ENCODE measurements around the gene ASIC2.

The ASIC2 gene

DNA sequence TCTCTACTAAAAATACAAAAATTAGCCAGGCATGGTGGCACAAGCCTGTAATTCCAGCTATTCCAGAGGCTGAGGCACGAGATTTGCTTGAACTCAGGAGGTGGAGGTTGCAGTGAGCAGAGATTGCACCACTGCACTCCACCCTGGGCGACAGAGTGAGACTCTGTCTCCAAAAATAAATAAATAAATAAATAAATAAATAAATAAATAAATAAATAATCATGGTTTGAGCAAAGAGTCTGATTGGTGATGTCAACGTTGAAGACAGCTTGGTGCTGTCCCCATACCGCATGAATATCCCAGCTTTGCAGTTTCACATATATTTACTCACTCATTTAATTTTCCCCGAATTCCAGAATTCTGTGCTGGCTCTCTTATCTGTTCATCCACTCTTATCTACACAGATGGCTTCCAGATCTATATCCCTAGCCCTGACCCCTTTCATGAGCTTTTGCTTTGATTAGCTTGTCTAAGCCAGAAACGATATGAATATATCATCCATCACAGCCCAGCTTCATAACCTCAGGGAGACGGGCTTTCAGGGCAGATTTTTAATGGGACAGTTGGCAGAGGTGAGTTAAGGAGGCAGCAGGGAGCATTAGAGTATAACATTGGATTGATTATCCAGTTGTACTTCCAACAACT, 210.4 kb downstream of the ASIC2 start:
- in situ Hi-C loops (cut with HindIII; ENCODE audit: low sequenced_read_pairs): no loop called here

DNA sequence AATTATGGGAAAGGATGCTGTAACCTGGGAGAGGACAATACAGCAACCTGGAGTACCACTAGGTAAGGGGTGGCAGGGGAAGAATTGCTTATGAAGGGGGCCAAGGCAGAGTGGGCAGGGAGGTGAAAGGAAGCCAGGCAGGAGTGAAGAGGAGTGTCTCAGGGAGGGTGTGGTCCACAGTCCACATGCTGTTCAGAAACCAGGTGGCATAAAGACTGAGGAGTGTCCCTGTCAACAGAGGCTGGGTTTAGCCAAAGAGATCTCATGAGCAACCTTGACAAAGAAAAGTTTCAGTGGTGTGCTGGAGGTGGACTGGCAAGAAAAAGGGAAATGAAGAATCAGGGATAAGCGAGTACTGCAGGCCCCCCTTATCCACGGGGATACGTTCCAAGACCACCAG, 213.0 kb downstream of the ASIC2 start:
- in situ Hi-C loops (cut with HindIII; ENCODE audit: low sequenced_read_pairs): no loop called here

DNA sequence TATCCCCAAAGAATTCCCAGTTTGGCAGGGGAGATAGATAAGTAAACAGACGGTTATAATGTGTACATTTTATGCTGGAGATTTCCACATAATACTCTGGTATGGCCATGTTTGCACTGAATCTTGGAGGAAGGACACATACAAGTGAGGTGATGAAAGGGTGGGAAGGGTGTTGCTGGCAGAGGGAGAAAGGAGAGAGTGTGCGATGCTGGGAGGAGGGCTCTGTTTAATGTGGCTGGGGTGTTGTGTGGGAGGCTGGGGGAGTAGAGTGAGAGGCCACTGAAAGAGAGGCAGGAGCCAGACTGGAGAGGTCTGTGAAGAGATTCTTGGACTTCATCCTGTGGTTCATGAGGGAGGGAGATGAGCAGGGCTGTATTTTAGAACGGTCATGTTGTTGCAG, 213.9 kb downstream of the ASIC2 start:
- in situ Hi-C loops (cut with HindIII; ENCODE audit: low sequenced_read_pairs): no loop called here

DNA sequence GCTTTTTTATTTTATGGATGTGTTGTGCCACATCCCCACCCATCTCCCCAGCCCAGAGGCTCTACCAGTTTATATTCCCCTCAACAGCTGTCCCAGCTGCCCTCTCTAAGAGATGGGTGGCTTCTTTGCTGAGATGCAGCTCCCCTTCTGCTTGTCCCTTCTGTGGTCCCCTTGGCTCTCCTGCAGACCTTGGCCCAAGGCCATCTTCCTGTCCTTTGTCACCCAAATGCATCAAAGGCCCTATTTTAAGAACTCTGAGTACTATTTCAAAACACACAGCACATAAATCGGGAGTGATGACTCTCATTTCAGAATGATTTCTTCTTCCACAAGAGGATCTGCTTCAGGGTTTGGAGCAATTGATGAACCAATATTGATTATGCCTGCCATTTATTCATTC, 216.1 kb downstream of the ASIC2 start:
- in situ Hi-C loops (cut with HindIII; ENCODE audit: low sequenced_read_pairs): no loop called here

DNA sequence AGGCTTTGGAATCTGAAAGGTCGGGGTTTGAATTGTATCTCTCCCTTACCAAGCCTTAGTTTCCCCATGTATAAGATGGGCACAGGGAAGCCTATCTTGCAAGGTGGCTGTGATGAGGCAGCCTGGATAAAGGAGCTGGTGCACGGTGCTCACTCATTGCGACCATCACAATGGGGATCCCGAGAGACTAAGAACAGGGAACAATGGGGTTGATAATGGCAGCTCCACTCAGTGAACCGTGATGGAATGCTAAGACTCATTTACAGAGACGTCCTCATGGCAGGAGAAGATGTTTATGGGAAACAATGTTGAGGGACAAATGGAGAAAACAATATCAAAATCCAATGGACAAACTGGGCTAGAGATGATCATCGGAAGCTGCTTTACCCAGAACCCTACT, 219.7 kb downstream of the ASIC2 start:
- in situ Hi-C loops (cut with HindIII; ENCODE audit: low sequenced_read_pairs): no loop called here

DNA sequence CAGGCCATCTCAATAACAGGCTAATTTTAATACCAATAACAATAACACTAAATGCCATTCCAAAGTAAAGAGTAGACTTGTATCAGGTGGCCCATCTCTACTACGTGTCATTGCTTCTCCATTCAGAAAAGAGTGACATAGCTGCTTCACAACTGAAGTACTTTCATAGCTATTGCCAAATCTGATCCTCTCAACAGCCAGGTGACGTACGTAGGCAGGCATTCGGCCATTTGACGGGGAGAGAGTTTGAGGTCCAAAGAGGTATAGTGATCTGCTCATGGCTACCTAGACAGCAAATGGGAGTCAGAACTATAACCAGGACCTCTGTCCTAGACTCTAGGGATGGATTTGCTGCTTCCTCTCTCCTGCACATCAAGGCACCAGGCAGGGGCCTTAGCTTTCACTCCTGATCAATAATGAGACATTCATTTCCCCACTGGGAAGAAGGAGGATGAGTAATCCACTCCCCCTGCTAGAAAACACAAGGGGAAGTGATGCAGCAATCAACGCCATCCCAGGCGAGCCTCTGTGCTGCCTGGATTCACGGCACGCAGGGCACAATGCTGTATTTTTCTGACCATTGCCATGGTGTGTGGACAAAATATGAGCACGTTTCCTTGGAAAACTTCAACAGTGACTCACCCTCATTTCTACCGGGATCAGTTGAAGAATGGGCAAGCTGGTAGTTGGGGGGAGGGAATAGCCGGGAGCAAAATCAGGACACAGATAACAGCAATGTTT, 220.5 kb downstream of the ASIC2 start:
- in situ Hi-C loops (cut with HindIII; ENCODE audit: low sequenced_read_pairs): no loop called here

DNA sequence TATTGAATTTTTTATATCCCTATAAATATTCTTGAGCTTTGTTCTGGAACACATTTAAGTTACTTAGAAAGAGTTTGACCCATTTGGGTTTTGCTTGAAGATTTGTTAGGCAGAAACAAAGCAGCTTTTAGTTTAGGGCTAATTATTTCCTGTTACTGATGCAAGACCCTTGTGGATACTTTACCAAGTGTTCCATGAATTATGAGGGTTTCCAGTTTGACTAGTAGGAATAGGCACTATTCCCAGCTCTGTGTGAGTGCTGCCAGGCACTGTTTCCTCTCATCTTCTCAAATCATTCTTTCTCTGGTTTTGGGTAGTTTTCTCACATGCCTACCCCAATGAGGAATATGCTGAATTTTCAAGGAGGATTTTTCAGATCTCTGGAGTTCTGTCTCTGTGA, 221.4 kb downstream of the ASIC2 start:
- in situ Hi-C loops (cut with HindIII; ENCODE audit: low sequenced_read_pairs): no loop called here

DNA sequence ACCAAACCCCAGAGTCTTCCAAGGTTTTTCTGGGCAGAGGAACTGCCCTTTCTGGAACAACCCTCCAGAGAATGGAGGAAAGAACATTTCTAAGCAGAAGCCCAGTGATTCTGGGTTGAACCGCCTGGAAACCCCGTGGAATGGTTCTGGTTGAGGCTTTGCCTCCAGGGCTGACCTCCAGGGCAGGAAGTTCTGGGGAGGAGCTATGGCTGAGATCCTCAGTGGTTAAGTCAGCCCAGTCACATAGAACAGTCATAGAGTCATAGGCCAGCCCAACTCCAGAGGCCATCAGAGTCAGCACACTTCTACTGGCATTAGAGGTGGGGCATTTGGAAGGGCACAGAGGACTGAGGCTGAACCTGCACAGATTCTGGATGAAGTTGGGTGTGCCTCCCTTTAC, 235.5 kb downstream of the ASIC2 start:
- in situ Hi-C loops (cut with HindIII; ENCODE audit: low sequenced_read_pairs): no loop called here

DNA sequence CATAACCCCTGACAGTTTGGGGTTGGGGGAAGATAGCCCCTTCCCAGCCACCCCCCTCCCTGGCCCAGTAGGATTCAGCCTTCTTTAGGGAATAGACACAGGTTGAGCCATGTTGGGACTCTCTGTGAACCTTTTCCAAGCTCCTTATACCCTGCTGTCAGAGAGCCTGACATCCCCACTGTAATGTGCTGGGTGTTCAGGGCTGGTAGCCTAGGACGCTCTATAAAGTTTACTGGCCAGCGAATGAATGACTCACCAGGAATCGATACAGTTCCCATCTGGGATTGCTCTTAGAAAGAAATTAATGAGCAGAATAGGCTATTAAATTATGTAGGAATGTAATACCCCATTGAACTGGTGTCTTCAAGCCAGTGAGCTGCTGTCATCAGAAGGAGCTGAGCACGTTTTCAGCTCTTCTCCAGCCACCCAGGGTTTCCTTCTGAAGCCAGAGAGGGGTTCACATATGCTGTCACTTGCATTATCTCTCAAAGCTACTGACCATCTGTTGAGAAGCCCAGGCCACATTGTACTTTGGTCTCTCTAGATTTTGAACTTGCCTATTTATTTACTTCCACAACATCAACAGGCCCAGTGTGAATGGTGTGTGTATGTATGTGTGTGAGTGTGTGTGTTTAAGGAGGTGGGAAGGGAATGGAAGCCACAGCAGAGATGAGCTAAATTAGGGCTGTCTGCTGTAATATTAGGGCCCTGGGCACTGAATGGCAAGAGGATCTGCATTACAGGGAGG, 236.5 kb downstream of the ASIC2 start:
- in situ Hi-C loops (cut with HindIII; ENCODE audit: low sequenced_read_pairs): no loop called here

DNA sequence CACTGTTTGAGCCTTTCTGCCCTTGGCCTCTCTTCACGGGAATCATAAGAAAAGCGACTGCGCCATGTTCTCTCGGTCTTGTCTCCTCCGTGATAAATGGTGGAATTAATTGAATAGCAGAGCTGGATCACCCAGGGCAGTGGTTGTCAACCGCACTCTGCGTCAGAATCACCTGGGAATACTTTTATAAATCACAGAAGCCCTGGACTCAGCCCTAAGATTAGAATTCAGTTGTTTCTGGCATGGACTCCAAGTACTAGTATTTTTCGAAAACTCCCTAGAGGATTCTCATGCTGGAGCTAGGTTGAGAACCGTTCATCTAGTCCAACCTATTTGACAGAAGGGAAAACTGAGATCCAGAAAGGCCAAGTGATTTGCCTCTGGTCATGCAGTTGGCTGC, 237.3 kb downstream of the ASIC2 start:
- in situ Hi-C loops (cut with HindIII; ENCODE audit: low sequenced_read_pairs): no loop called here

DNA sequence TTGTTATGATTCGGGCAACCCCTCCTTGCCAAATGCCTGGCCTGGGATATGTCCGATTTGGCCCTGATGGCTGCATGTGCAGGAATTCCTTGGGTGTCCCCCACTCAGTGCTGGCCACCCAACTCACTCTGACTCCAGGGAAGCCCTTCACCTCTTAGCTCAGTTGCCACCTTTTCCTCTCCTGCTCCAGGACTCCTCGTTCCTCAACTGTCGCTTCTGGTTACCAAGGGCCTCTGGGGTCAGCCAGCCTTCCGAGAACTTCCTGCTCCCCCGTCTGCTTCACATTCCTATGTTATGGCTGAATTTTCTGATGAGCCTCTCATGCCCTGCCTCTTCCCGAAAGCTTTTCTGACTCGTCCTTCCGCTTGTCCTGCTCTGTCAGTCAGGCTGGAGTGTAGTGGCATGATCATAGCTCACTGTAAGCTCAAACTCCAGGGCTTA, 237.9 kb downstream of the ASIC2 start:
- in situ Hi-C loops (cut with HindIII; ENCODE audit: low sequenced_read_pairs): no loop called here

DNA sequence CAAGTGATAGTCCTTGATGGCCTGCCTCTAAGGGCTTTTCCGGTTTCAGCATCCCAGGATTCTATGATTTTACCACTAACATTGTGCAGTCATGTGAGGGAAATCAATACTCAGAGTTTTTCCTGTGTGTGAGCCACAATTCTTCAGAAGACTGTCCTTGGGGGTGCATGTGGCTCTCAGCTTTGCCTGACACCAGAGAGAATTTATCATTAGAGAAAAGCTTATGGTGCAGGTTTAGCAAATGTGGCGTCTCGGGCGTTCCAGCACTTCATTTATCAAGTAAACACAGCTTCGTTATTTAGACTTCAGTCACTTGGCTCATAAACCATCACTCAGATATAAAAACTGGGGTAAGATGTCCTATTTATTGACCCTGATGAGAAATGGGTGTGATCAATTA, 238.7 kb downstream of the ASIC2 start:
- in situ Hi-C loops (cut with HindIII; ENCODE audit: low sequenced_read_pairs): no loop called here

DNA sequence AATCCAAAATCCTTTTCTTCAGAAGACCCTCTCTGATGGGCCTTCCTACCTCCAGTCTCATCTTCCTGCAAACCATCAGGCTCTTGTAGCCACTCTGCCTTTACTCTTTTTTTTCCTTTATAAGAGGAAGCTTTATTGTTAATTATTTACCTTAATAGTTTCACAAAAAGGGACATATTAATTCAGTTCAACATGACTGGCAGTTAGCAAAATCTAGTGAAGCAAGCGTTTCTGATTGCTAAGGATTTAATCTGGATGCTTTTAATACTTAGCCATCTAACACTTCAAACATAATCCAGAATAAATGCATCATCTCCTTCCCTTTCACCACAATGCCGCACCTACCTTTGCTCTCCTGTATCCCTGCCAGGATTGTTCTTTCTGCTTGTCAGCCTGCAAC, 239.4 kb downstream of the ASIC2 start:
- in situ Hi-C loops (cut with HindIII; ENCODE audit: low sequenced_read_pairs): no loop called here

DNA sequence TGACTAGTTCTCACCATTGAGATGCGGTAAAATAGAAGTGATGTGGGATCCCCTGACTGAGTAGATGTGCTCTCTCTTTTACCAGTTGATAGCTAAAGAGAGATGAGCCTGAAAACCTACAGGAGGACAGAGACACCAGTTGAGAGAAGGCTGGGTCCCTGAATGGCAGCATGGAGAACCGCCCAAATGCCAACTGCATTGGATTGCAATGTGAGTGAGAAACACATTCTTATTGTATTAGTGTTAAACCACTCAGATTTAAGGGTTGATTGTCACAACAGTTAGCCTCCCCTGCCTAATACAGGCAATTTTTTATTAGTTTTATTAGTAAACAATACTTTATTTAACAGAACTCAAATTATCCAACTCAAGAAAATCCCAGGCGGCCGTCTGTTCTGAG, 240.2 kb downstream of the ASIC2 start:
- in situ Hi-C loops (cut with HindIII; ENCODE audit: low sequenced_read_pairs): no loop called here

DNA sequence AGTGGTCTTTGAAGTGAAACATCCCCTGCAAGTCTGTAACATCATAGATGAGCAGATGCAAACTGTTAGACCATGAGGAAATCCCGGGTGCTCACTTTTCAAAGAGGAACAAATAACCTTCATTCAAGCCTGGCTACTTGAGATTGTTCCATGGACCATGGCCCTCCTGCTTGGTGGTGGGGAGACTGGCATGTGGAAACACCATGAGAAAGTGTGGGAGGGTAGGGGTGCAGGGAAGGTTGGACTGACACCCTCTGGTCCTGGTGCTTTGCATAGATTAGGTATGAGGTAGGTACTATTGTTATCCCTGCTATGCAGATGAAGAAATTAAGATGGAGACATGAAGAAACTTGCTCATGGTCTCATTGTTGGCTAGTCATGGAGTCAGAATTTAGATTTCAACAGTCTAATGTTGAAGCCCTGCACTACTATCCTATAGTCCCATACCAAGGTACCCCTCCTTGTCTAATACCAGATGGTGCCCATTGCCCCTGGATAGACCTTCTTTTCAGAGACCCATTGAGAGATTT, 242.4 kb downstream of the ASIC2 start:
- in situ Hi-C loops (cut with HindIII; ENCODE audit: low sequenced_read_pairs): no loop called here

DNA sequence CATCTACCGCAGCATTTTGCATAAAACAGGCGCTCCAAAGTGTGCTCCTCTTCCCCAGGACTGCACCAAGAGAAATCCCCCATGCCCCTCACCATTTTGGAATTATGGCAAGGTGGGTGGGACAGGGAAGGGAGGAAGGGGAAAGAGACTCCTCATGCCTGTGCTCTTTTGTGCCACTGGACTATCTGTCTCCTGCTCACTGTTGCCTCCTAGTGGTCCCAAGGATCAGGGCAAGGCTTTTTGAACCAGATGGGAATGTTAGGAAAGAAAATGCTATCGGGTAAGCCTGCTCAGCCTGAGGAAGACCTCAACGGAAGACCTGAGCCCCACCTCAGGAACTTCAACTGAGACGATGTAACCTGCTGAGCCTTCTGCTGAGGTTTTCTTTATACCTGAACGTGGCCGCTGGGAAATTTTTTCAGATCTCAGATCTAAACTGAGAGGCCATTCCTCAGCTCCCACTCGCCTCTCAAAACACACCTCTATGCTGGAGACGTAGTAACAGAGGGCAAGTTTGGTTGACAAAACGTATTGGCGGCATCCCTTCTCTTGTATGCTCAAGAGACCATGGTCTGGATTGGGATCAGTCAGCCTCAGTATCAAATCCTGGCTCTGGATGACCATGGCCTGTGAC, 243.2 kb downstream of the ASIC2 start:
- in situ Hi-C loops (cut with HindIII; ENCODE audit: low sequenced_read_pairs): no loop called here

DNA sequence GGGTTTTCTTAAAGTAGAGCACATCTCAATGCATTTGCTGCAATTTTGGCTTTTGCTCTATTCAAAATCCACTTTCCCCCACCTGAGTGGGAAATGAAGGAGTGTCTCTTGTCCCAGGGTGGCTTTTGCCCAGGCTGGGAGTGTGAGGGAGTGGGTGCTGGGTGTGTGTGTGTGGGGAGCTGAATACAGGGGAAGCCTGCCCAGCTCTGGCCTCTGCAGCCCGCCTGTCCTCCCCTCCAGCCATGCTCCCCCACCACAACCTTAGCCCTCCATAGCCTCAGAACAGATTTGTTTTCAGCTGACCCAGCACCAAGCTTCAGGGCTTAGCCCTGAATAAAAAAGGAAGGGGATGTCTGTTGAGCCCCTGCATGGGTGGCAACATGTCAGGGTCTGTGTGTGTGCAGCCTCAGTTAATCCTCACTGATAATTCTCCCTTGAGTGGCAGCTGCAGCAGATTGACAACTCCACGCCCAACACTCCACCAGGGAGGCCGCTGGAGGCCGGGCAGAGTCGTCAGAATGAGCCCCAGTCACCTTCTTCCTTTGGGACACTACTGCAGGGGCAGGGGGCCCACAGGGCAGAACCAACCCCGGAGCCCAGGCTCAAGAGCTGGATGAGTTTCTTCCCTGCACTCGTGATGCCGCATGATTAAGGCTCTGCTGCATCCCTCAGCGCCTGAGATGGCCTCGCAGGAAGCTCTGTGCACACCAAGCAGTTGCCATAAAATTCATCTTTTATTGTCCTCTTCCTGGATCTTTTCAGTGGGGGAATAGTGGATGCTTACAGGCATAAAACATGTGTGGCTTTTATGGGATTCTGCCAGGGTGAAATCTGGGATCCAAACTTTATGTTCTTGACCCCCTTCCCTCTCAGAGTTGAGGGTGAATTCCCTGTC, 246.5 kb downstream of the ASIC2 start:
- in situ Hi-C loops (cut with HindIII; ENCODE audit: low sequenced_read_pairs): no loop called here

DNA sequence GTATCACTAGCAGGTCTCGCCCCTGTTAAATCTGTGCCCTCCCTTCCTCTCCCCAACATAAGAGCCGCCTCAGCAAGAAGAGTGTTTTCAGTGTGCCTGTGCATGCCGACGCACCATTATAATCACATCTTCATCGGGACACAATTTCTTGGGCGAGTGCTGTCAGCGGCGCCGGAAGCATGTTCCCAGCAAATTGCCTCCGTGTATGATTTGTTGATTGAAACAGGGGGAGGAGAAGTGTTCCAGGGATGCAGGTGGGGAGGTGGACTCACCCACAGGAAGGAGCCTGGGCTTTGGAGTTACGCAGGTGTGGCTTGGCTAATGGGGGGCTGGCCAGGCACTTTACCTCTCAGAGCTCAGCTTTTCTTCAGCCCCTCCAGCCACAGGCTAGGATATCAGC, 247.9 kb downstream of the ASIC2 start:
- in situ Hi-C loops (cut with HindIII; ENCODE audit: low sequenced_read_pairs): no loop called here

DNA sequence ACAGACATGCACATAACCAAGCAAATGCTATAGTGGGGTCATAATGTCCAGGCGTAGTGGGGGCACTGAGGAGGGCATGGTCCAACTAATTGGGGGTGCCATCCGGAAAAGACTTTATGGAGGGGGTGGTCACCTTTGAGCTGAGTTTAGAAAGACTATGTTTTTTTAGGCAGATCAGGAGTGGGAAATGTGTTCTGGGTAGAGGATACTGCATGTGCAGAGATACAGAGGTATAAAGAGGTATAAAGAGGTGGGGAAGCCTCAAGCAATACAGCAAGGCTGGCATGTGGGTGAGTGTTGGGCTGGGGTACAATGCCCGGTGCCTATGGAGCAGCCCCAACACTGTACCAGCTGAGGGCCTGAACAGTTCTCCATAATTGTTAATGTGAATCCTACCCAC, 248.3 kb downstream of the ASIC2 start:
- in situ Hi-C loops (cut with HindIII; ENCODE audit: low sequenced_read_pairs): no loop called here

DNA sequence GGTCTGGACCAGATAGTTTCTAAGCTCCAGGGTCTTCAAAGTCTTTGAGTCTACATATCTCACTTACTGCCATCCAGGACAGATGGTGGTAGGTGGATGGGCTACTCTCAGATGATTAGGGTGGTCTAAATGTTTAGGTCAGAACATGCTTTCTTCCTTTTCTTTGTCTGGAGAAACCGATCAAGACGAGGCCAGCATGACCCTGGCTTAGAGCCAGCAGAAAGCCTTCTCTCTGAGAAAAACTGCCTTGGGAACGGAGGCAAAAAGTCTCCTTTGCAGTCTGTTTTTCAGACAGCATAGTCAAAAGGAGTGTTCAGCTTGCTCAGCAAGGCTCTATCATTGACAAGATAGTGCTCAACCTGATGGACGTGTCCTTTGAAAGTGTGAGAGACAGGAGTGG, 252.6 kb downstream of the ASIC2 start:
- in situ Hi-C loops (cut with HindIII; ENCODE audit: low sequenced_read_pairs): no loop called here

All from DLD1 (cell line).